Tibial nerve (tissue), 4 donors: ENCODE measurements around the gene HMCN2.

ENCODE experiments used
- CTCF ChIP-seq, 5 experiments: fragments of 200-600 bp in 3 of 5; fragments of 450-650 bp in 2 of 5; sonication (generic) in 3 of 5; IDR thresholded peaks; one replicate each; pipeline ENCODE4 v1.5.1; 2016 to 2019; ENCODE audit warnings: antibody characterized with exemption in 5 of 5, mild to moderate bottlenecking in 3 of 5, moderate library complexity in 2 of 5
- EP300 ChIP-seq, 2 donors: sonication (generic); formaldehyde crosslinking; IDR thresholded peaks; one replicate each; pipeline ENCODE4 v1.6.1; 2017; ENCODE audit warnings: antibody characterized with exemption in 2 of 2, mild to moderate bottlenecking in 1 of 2
- POLR2A ChIP-seq, 2 donors: fragments of 450-650 bp; IDR thresholded peaks; one replicate each; pipeline ENCODE4 v1.6.1; 2017; ENCODE audit warnings: antibody characterized with exemption in 2 of 2, mild to moderate bottlenecking in 2 of 2, moderate library complexity in 2 of 2

DNA sequence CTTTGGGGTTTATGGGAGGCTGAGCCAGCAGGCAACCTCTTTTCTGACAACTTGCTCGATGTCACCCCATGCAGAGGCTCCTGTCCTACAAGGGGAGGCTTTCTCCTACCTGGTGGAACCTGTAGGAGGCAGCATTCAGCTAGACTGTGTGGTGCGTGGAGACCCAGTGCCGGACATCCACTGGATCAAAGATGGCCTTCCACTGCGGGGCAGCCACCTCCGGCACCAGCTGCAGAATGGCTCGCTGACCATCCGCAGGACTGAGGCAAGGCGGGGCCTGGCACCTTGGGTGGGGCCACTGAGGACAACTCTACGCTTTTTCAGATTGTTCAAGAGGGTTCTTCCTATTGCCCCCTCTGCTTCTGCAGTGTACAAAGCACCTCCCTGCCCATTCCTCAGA, 143.1 kb downstream of the HMCN2 start:
- TF ChIP-seq POLR2A (IDR thresholded peaks at IDR 0.05) (no peak), CTCF (IDR thresholded peaks at IDR 0.05) (no peak), EP300 (IDR thresholded peaks at IDR 0.05) (no peak)
